ENCODE results near the gene GRAMD1B. TPM values are rescaled to one million over a fixed set of nuclear protein-coding genes. Genes with fewer than 3 reads are reported as not detected.

The GRAMD1B gene
- total RNA-seq, 2 donors from 2014 or later: 3.1 to 3.8 TPM

- TF ChIP-seq CTCF (IDR thresholded peaks at IDR 0.05): no peak
- Histone ChIP-seq H3K27me3 (peaks cover 0 to 7% of the 10 kb centered on the region in 2 donors), H3K4me1 (peaks cover 0 to 21% of the 10 kb centered on the region in 2 donors), H3K9me3 (no peaks in the 10 kb centered on the region), H3K36me3 (no peaks in the 10 kb centered on the region), H3K27ac (peak overlapping the region; percentile 46 to 66), H3K4me3 (peak overlapping the region; percentile 39 to 63)
- peak; percentile 69 for DNase-seq (ENCODE audit: low spot score)
These were observed 840 bp downstream of the GRAMD1B start for GRCh38 chr11:123430721-123431497.

GRCh38 chr11:123431619-123432018 is 1.6 kb downstream of the GRAMD1B start:
- Histone ChIP-seq H3K4me1 (peaks cover 0 to 21% of the 10 kb centered on the region in 2 donors), H3K27ac (no peak overlapping the region), H3K9me3 (no peaks in the 10 kb centered on the region), H3K27me3 (peaks cover 0 to 7% of the 10 kb centered on the region in 2 donors), H3K4me3 (no peak overlapping the region), H3K36me3 (no peaks in the 10 kb centered on the region)
- no peak for DNase-seq (ENCODE audit: low spot score)
- TF ChIP-seq CTCF (IDR thresholded peaks at IDR 0.05): no peak

- H3K36me3 ChIP-seq: no peaks in the 10 kb centered on the region
- no peak overlapping the region for H3K4me3 ChIP-seq
- no peaks in the 10 kb centered on the region for H3K9me3 ChIP-seq
- no peak overlapping the region for H3K27ac ChIP-seq
- peaks cover 0 to 7% of the 10 kb centered on the region in 2 donors for H3K27me3 ChIP-seq
- peaks cover 0 to 21% of the 10 kb centered on the region in 2 donors for H3K4me1 ChIP-seq
- DNase-seq (ENCODE audit: low spot score): no peak
- TF ChIP-seq CTCF (IDR thresholded peaks at IDR 0.05): no peak
These were observed 4.2 kb downstream of the GRAMD1B start for GRCh38 chr11:123434262-123434661.

- Histone ChIP-seq H3K27me3 (peaks cover 0 to 7% of the 10 kb centered on the region in 2 donors), H3K9me3 (no peaks in the 10 kb centered on the region), H3K4me1 (peaks cover 0 to 14% of the 10 kb centered on the region in 2 donors), H3K36me3 (no peaks in the 10 kb centered on the region), H3K27ac (no peak overlapping the region), H3K4me3 (no peak overlapping the region)
- no peak for TF ChIP-seq CTCF (IDR thresholded peaks at IDR 0.05)
- DNase-seq (ENCODE audit: low spot score): no peak
These were observed 4.8 kb downstream of the GRAMD1B start for GRCh38 chr11:123434911-123435310.

- Histone ChIP-seq H3K4me1 (no peaks in the 10 kb centered on the region), H3K9me3 (no peaks in the 10 kb centered on the region), H3K27ac (no peak overlapping the region), H3K36me3 (no peaks in the 10 kb centered on the region), H3K4me3 (no peak overlapping the region), H3K27me3 (no peaks in the 10 kb centered on the region)
- no peak for DNase-seq (ENCODE audit: low spot score)
- TF ChIP-seq CTCF (IDR thresholded peaks at IDR 0.05): no peak
These were observed 7.3 kb downstream of the GRAMD1B start for GRCh38 chr11:123437236-123437979.

All from right atrium auricular region (tissue), 2 donors.